ENCODE measurements around the gene MUC21. TPM values are rescaled to one million over a fixed set of nuclear protein-coding genes. Genes with fewer than 3 reads are reported as not detected.

MUC21 gene
- total and polyA plus RNA-seq, 2 of the 8 experiments (the other 6 are each of a cell fraction or from before 2014, with no cell fraction given): not detected

GRCh38 chr6:31037169-31037568 lies 53.7 kb downstream of the MUC21 start:
- H2BK15ac ChIP-seq (ENCODE audit: low read length): no peak overlapping the region
- no peak overlapping the region for H4K91ac ChIP-seq (replicated peaks; ENCODE audit: insufficient read length, low read length)
- H3K23me2 ChIP-seq (ENCODE audit: low read depth, low read length): no peaks in the 10 kb centered on the region
- no peaks in the 10 kb centered on the region for H3K79me1 ChIP-seq (ENCODE audit: low read depth, low read length)
- WGBS, 2 experiments (ENCODE audit: extremely low coverage in 1 of 2, insufficient coverage in 1 of 2, insufficient read length in 1 of 2, insufficient replicate concordance in 2 of 2, low coverage in 1 of 2, low lambda C conversion rate in 2 of 2, missing lambda C conversion rate in 1 of 2): 85% methylated on average over 7 of the region's 7 CpGs; no CpG with 5 or more reads in 1 of the 2 experiments
- no peaks in the 10 kb centered on the region for H3K79me2 ChIP-seq (ENCODE audit: control insufficient read depth in 1 of 2, insufficient read depth in 2 of 2, low read length in 2 of 2)
- H3K4me2 ChIP-seq (ENCODE audit: insufficient read depth in 1 of 2, low read depth in 2 of 2, low read length in 2 of 2): no peak overlapping the region
- no peak overlapping the region for H2BK120ac ChIP-seq (replicated peaks; ENCODE audit: low read depth, low read length)
- no peak overlapping the region for H2BK20ac ChIP-seq (ENCODE audit: low read length)
- no peaks in the 10 kb centered on the region for H3K9me3 ChIP-seq (ENCODE audit: insufficient read depth in 2 of 2, low read depth in 1 of 2, low read length in 1 of 2)
- no peak overlapping the region for H4K8ac ChIP-seq (ENCODE audit: extremely low read depth, insufficient read depth, low read length)
- no peak overlapping the region for H3K4ac ChIP-seq (replicated peaks; ENCODE audit: insufficient read length, low read depth, low read length)
- no peak overlapping the region for H3K4me3 ChIP-seq (ENCODE audit: extremely low read depth in 1 of 4, insufficient read depth in 2 of 4, low read depth in 3 of 4, low read length in 4 of 4)
- no peak overlapping the region for H3K27ac ChIP-seq (ENCODE audit: low read depth, low read length)
- H3K4me1 ChIP-seq (replicated peaks in 1 of 4; ENCODE audit: control insufficient read depth in 3 of 4, insufficient read depth in 4 of 4, low read length in 3 of 4): no peaks in the 10 kb centered on the region
- DNase-seq (ENCODE audit: low read depth in 1 of 2, low spot score in 2 of 2): no peak
- no peak overlapping the region for H3K56ac ChIP-seq (replicated peaks; ENCODE audit: insufficient read length, low read depth, low read length)
- H3K23ac ChIP-seq (ENCODE audit: insufficient read length): no peak overlapping the region
- no peak overlapping the region for H2BK5ac ChIP-seq (ENCODE audit: low read depth, low read length)
- H2AFZ ChIP-seq (ENCODE audit: low read length): no peak overlapping the region
- H4K5ac ChIP-seq (ENCODE audit: insufficient read length, low read depth, low read length): no peak overlapping the region
- CTCF ChIA-PET (ENCODE audit: partially characterized antibody): interaction anchor here (1.0 to 2.7 kb wide), 3 partner anchors 32 to 95 kb away, joined by 4 to 11 read pairs (median 6); no protein-coding TSS in a partner anchor
- no peak overlapping the region; a peak in 1 of 7 replicates for H3K9ac ChIP-seq (replicated peaks in 1 of 4; ENCODE audit: extremely low read depth in 1 of 4, low read depth in 3 of 4, low read length in 3 of 4)
- H3K18ac ChIP-seq (ENCODE audit: extremely low read depth, low read length): no peak overlapping the region
- no peaks in the 10 kb centered on the region for H3K27me3 ChIP-seq (replicated peaks in 1 of 4; ENCODE audit: control insufficient read depth in 3 of 4, extremely low read depth in 1 of 4, insufficient read depth in 3 of 4, low read length in 3 of 4)
- no peak overlapping the region for H3K14ac ChIP-seq (ENCODE audit: insufficient read length)
- FAIRE-seq: no peak
- H2AK5ac ChIP-seq (ENCODE audit: low read depth, low read length): no peak overlapping the region
- H3K36me3 ChIP-seq (ENCODE audit: control insufficient read depth in 2 of 4, insufficient read depth in 4 of 4, low read length in 3 of 4): no peaks in the 10 kb centered on the region
- no peak overlapping the region for H2BK12ac ChIP-seq (ENCODE audit: low read depth, low read length)
- H4K20me1 ChIP-seq (replicated peaks in 1 of 2; ENCODE audit: control insufficient read depth in 1 of 2, insufficient read depth in 2 of 2, low read length in 2 of 2): no peaks in the 10 kb centered on the region
- POLR2A ChIA-PET (ENCODE audit: partially characterized antibody): no interaction called here
- TF ChIP-seq, protein P1, sequence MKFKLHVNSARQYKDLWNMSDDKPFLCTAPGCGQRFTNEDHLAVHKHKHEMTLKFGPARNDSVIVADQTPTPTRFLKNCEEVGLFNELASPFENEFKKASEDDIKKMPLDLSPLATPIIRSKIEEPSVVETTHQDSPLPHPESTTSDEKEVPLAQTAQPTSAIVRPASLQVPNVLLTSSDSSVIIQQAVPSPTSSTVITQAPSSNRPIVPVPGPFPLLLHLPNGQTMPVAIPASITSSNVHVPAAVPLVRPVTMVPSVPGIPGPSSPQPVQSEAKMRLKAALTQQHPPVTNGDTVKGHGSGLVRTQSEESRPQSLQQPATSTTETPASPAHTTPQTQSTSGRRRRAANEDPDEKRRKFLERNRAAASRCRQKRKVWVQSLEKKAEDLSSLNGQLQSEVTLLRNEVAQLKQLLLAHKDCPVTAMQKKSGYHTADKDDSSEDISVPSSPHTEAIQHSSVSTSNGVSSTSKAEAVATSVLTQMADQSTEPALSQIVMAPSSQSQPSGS (IDR thresholded peaks at IDR 0.05; ENCODE audit: low read length): no peak
- no peak for TF ChIP-seq HDAC2 (IDR thresholded peaks at IDR 0.05; ENCODE audit: borderline replicate concordance in 1 of 2, low read depth in 2 of 2, low read length in 2 of 2)
- TF ChIP-seq SIRT6 (IDR thresholded peaks at IDR 0.05; ENCODE audit: low read length): no peak
- TF ChIP-seq SP1 (IDR thresholded peaks at IDR 0.05; ENCODE audit: low read depth, low read length): no peak
- no peak for TF ChIP-seq GTF2F1 (IDR thresholded peaks at IDR 0.05; ENCODE audit: borderline replicate concordance, low read depth, low read length)
- no peak for TF ChIP-seq MAFK (IDR thresholded peaks at IDR 0.05; ENCODE audit: low read depth, low read length)
- TF ChIP-seq, protein P2, sequence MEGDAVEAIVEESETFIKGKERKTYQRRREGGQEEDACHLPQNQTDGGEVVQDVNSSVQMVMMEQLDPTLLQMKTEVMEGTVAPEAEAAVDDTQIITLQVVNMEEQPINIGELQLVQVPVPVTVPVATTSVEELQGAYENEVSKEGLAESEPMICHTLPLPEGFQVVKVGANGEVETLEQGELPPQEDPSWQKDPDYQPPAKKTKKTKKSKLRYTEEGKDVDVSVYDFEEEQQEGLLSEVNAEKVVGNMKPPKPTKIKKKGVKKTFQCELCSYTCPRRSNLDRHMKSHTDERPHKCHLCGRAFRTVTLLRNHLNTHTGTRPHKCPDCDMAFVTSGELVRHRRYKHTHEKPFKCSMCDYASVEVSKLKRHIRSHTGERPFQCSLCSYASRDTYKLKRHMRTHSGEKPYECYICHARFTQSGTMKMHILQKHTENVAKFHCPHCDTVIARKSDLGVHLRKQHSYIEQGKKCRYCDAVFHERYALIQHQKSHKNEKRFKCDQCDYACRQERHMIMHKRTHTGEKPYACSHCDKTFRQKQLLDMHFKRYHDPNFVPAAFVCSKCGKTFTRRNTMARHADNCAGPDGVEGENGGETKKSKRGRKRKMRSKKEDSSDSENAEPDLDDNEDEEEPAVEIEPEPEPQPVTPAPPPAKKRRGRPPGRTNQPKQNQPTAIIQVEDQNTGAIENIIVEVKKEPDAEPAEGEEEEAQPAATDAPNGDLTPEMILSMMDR (IDR thresholded peaks at IDR 0.05; ENCODE audit: control extremely low read depth in 1 of 3, insufficient read depth in 1 of 3, low read depth in 1 of 3, low read length in 3 of 3): no peak
- TF ChIP-seq SAP30 (IDR thresholded peaks at IDR 0.05; ENCODE audit: insufficient read depth, insufficient replicate concordance, low read length): no peak
- TF ChIP-seq HDAC6 (IDR thresholded peaks at IDR 0.05; ENCODE audit: low read depth, low read length): no peak
- TF ChIP-seq POU5F1 (IDR thresholded peaks at IDR 0.05; ENCODE audit: low read depth, low read length): no peak
